ENCODE results near the gene CHAF1B.
A peak's percentile ranks its signal among the peaks of the same experiment; 100 is the strongest.

The CHAF1B gene

GRCh38 chr21:36427502-36427901 lies 42.3 kb downstream of the CHAF1B start:
- no peak for DNase-seq (ENCODE audit: low read depth, low spot score)

- no peak for DNase-seq (ENCODE audit: low read depth, low spot score)
Observed at GRCh38 chr21:36428761-36429432, 43.7 kb downstream of the CHAF1B start.

GRCh38 chr21:36429947-36430546 lies 44.9 kb downstream of the CHAF1B start:
- DNase-seq (ENCODE audit: low read depth, low spot score): peak; percentile 11

- no peak for DNase-seq (ENCODE audit: low read depth, low spot score)
Observed at GRCh38 chr21:36430841-36431240, 45.6 kb downstream of the CHAF1B start.

- no peak for DNase-seq (ENCODE audit: low read depth, low spot score)
Observed at GRCh38 chr21:36431252-36431651, 46.1 kb downstream of the CHAF1B start.

GRCh38 chr21:36433059-36433709 lies 48.0 kb downstream of the CHAF1B start:
- no peak for DNase-seq (ENCODE audit: low read depth, low spot score)

GRCh38 chr21:36434144-36434543 lies 49.0 kb downstream of the CHAF1B start:
- DNase-seq (ENCODE audit: low read depth, low spot score): no peak

- DNase-seq (ENCODE audit: low read depth, low spot score): no peak
Observed at GRCh38 chr21:36436829-36437744, 51.9 kb downstream of the CHAF1B start.

GRCh38 chr21:36437745-36438128 lies 52.5 kb downstream of the CHAF1B start:
- DNase-seq (ENCODE audit: low read depth, low spot score): no peak

- DNase-seq (ENCODE audit: low read depth, low spot score): no peak
Observed at GRCh38 chr21:36441715-36442114, 56.5 kb downstream of the CHAF1B start.

GRCh38 chr21:36446301-36446700 lies 61.1 kb downstream of the CHAF1B start:
- no peak for DNase-seq (ENCODE audit: low read depth, low spot score)

GRCh38 chr21:36450511-36450910 lies 65.3 kb downstream of the CHAF1B start:
- DNase-seq (ENCODE audit: low read depth, low spot score): no peak

GRCh38 chr21:36451506-36451905 lies 66.3 kb downstream of the CHAF1B start:
- no peak for DNase-seq (ENCODE audit: low read depth, low spot score)

- no peak for DNase-seq (ENCODE audit: low read depth, low spot score)
Observed at GRCh38 chr21:36452281-36452825, 67.2 kb downstream of the CHAF1B start.

GRCh38 chr21:36454093-36454531 lies 68.9 kb downstream of the CHAF1B start:
- no peak for DNase-seq (ENCODE audit: low read depth, low spot score)

GRCh38 chr21:36454706-36455105 lies 69.5 kb downstream of the CHAF1B start:
- DNase-seq (ENCODE audit: low read depth, low spot score): no peak

GRCh38 chr21:36456729-36457414 lies 71.7 kb downstream of the CHAF1B start:
- DNase-seq (ENCODE audit: low read depth, low spot score): no peak

GRCh38 chr21:36459098-36459497 lies 73.9 kb downstream of the CHAF1B start:
- no peak for DNase-seq (ENCODE audit: low read depth, low spot score)

GRCh38 chr21:36460866-36461265 lies 75.7 kb downstream of the CHAF1B start:
- no peak for DNase-seq (ENCODE audit: low read depth, low spot score)

- DNase-seq (ENCODE audit: low read depth, low spot score): no peak
Observed at GRCh38 chr21:36461277-36461917, 76.2 kb downstream of the CHAF1B start.
